Measurements from ENCODE around the gene ERBB2. TPM values are rescaled to one million over a fixed set of nuclear protein-coding genes. Genes with fewer than 3 reads are reported as not detected.

ERBB2 gene
- total and polyA plus RNA-seq, 2 of the 13 experiments (the other 11 are each of a cell fraction or from before 2014, with no cell fraction given): 57.7 to 64.1 TPM

DNA sequence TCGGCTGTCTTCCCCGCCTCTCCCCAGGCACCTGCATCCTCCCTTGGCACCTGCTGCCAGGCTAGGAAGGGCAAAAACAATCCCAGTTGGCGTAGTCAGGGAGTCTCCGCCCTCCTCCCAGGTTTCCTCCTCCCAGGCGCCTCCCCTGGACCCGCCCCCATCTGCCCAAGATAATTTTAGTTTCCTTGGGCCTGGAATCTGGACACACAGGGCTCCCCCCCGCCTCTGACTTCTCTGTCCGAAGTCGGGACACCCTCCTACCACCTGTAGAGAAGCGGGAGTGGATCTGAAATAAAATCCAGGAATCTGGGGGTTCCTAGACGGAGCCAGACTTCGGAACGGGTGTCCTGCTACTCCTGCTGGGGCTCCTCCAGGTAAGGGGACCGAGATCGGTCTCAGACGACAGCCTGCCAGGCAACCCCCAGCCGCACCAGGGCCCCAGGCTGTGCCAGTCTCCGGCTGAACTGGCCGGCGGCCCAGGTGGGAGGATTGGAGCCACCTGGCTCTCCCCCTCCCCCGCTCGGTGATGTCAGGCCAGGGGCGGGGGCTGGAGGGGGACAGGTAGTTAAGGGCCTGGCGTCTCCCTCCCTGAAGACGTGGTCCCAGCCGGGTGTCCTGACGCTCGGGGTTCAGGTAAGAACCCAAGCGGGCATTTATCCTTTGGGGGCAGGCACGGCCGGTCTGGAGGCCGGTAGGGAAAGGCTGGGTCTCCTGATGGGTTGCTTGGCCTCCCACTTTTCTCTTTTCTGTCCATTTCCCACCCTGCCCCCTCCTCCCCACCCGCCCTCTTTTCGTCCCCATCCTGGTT lies 38.1 kb downstream of the ERBB2 start, which contains the start of gene GRB7 (continued):
- TF ChIP-seq, protein P1, sequence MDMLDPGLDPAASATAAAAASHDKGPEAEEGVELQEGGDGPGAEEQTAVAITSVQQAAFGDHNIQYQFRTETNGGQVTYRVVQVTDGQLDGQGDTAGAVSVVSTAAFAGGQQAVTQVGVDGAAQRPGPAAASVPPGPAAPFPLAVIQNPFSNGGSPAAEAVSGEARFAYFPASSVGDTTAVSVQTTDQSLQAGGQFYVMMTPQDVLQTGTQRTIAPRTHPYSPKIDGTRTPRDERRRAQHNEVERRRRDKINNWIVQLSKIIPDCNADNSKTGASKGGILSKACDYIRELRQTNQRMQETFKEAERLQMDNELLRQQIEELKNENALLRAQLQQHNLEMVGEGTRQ (IDR thresholded peaks at IDR 0.05; ENCODE audit: low read depth, low read length): no peak
- TF ChIP-seq, protein P1 (CRISPR knock-in tag; IDR thresholded peaks at IDR 0.05; ENCODE audit: borderline replicate concordance): 0 out of 2 replicates have a peak, but pooled peaks have one; percentile 7
- TF ChIP-seq ZSCAN20 (CRISPR knock-in tag; IDR thresholded peaks at IDR 0.05; ENCODE audit: borderline replicate concordance) (0 out of 2 replicates have a peak, but pooled peaks have one; percentile 45), LCORL (IDR thresholded peaks at IDR 0.05) (no peak), LCORL (CRISPR knock-in tag; IDR thresholded peaks at IDR 0.05) (peak; percentile 65), MAX (IDR thresholded peaks at IDR 0.05) (no peak), ISX (CRISPR knock-in tag; conservative IDR thresholded peaks at IDR 0.05) (0 out of 2 replicates have a peak, but pooled peaks have one; percentile 30), BRCA1 (CRISPR knock-in tag; IDR thresholded peaks at IDR 0.05) (peak; percentile 62; the same call in 1 of the 2 replicates), DMTF1 (CRISPR knock-in tag; IDR thresholded peaks at IDR 0.05) (no peak), GATAD1 (CRISPR knock-in tag; IDR thresholded peaks at IDR 0.05) (peak; percentile 44; the same call in 1 of the 2 replicates), PRMT3 (CRISPR knock-in tag; IDR thresholded peaks at IDR 0.05; ENCODE audit: borderline replicate concordance, low read depth) (no peak), MEIS1 (CRISPR knock-in tag; IDR thresholded peaks at IDR 0.05; ENCODE audit: borderline replicate concordance) (0 out of 2 replicates have a peak, but pooled peaks have one; percentile 41), DPF2 (CRISPR knock-in tag; IDR thresholded peaks at IDR 0.05; ENCODE audit: borderline replicate concordance, low read depth) (no peak), SMARCE1 (IDR thresholded peaks at IDR 0.05; ENCODE audit: borderline replicate concordance) (no peak)
- TF ChIP-seq, protein P2, sequence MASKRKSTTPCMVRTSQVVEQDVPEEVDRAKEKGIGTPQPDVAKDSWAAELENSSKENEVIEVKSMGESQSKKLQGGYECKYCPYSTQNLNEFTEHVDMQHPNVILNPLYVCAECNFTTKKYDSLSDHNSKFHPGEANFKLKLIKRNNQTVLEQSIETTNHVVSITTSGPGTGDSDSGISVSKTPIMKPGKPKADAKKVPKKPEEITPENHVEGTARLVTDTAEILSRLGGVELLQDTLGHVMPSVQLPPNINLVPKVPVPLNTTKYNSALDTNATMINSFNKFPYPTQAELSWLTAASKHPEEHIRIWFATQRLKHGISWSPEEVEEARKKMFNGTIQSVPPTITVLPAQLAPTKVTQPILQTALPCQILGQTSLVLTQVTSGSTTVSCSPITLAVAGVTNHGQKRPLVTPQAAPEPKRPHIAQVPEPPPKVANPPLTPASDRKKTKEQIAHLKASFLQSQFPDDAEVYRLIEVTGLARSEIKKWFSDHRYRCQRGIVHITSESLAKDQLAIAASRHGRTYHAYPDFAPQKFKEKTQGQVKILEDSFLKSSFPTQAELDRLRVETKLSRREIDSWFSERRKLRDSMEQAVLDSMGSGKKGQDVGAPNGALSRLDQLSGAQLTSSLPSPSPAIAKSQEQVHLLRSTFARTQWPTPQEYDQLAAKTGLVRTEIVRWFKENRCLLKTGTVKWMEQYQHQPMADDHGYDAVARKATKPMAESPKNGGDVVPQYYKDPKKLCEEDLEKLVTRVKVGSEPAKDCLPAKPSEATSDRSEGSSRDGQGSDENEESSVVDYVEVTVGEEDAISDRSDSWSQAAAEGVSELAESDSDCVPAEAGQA (IDR thresholded peaks at IDR 0.05; ENCODE audit: low read depth): no peak
- TF ChIP-seq, protein P2 (CRISPR knock-in tag; IDR thresholded peaks at IDR 0.05; ENCODE audit: borderline replicate concordance): peak; percentile 45; the same call in 1 of the 2 replicates
- TF ChIP-seq, protein P3, sequence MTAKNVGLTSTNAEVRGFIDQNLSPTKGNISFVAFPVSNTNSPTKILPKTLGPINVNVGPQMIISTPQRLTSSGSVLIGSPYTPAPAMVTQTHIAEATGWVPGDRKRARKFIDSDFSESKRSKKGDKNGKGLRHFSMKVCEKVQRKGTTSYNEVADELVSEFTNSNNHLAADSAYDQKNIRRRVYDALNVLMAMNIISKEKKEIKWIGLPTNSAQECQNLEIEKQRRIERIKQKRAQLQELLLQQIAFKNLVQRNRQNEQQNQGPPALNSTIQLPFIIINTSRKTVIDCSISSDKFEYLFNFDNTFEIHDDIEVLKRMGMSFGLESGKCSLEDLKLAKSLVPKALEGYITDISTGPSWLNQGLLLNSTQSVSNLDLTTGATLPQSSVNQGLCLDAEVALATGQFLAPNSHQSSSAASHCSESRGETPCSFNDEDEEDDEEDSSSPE (CRISPR knock-in tag; IDR thresholded peaks at IDR 0.05): 0 out of 2 replicates have a peak, but pooled peaks have one; percentile 26
